ENCODE measurements around the gene TENM3.
"Not testable (repeated sequence)": the region's sequence is repeated elsewhere in the genome, so short reads cannot be mapped to it uniquely, and the experiment has no call there.

TENM3 gene

DNA sequence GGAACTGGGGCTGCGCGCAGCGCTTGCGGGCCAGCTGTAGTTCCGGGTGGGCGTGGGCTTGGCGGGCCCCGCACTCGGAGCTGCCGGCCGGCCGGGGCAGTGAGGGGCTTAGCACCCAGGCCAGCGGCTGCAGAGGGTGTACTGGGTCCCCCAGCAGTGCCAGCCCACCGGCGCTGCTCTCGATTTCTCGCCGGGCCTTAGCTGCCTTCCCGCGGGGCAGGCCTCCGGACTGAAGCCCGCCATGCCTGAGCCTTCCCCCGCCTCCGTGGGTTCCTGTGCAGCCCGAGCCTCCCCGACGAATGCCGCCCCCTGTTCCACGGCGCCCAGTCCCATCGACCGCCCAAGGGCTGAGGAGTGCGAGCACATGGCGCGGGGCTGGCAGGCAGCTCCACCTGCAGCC is 143.4 kb downstream of the TENM3 start:
- DNase-seq (ENCODE audit: low spot score); H3K36me3 ChIP-seq (replicated peaks in 1 of 2; ENCODE audit: control insufficient read depth in 2 of 2, insufficient read depth in 2 of 2, low read length in 2 of 2); H3K27me3 ChIP-seq (ENCODE audit: control insufficient read depth in 3 of 3, insufficient read depth in 3 of 3, low read depth in 1 of 3, low read length in 3 of 3); H3K9ac ChIP-seq (ENCODE audit: low read depth, low read length, poor library complexity); H2AK5ac ChIP-seq (ENCODE audit: low read depth, low read length); H3K18ac ChIP-seq (ENCODE audit: low read length); H2BK5ac ChIP-seq (ENCODE audit: low read length); H2BK12ac ChIP-seq (ENCODE audit: low read length); H3K27ac ChIP-seq (replicated peaks; ENCODE audit: low read length); H4K8ac ChIP-seq (ENCODE audit: low read depth, low read length); H4K91ac ChIP-seq (ENCODE audit: low read depth, low read length, poor library complexity); H3K79me1 ChIP-seq (ENCODE audit: low read depth, low read length); H3K14ac ChIP-seq (ENCODE audit: low read length); H3K4me3 ChIP-seq (ENCODE audit: low read length in 2 of 2); H3K23ac ChIP-seq (ENCODE audit: low read depth, low read length, poor library complexity); H2BK15ac ChIP-seq (ENCODE audit: low read length); H2BK120ac ChIP-seq (ENCODE audit: low read depth, low read length); H3K4me2 ChIP-seq (ENCODE audit: insufficient read depth, low read length, poor library complexity, severe bottlenecking); H2AFZ ChIP-seq (ENCODE audit: low read length); H3K9me3 ChIP-seq (replicated peaks in 1 of 2; ENCODE audit: control insufficient read depth in 2 of 2, insufficient read depth in 1 of 2, low read depth in 1 of 2, low read length in 2 of 2); H3K4ac ChIP-seq (ENCODE audit: low read length): not testable (repeated sequence)
- peaks cover 4 to 12% of the 10 kb centered on the region in 2 donors for H3K4me1 ChIP-seq (ENCODE audit: control insufficient read depth in 2 of 2, insufficient read depth in 1 of 2, low read depth in 1 of 2, low read length in 2 of 2)
- WGBS, 2 donors (ENCODE audit: extremely low coverage in 2 of 2, insufficient read length in 2 of 2, insufficient replicate concordance in 1 of 2) = no CpG with 5 or more reads among the region's 35 CpGs

DNA sequence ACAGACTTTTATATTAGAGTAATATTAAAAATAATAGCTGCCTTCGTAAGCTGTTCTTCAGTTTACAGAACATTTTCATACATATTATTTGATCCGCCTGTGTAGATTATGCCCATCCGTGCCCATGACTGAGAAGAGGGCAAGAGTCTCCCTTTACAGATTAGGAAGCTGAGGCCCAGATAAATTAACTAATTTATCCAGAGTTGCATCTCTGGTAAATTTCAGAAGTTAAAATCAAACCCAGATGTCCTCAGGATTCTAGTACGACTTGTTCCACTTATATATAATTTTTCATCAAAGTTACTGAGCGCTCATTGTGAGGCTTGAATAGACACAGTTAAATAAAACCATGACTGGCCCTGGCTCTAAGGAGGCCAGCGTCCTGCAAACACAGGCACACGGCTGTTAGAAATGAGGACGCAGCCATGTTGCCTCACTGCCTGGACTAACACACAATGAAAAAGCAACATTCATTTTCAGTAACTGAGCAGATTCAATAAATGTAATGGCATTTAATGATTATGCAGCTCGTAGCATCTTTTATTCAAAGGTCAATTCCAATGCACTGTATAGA is 148.0 kb downstream of the TENM3 start:
- no peak overlapping the region for H3K23ac ChIP-seq (ENCODE audit: low read depth, low read length, poor library complexity)
- H3K36me3 ChIP-seq (replicated peaks in 1 of 2; ENCODE audit: control insufficient read depth in 2 of 2, insufficient read depth in 2 of 2, low read length in 2 of 2) = peaks cover 0 to 3% of the 10 kb centered on the region in 2 donors
- H2BK5ac ChIP-seq (ENCODE audit: low read length) = no peak overlapping the region
- H2BK12ac ChIP-seq (ENCODE audit: low read length) = no peak overlapping the region
- no peak overlapping the region for H4K91ac ChIP-seq (ENCODE audit: low read depth, low read length, poor library complexity)
- H3K9me3 ChIP-seq (replicated peaks in 1 of 2; ENCODE audit: control insufficient read depth in 2 of 2, insufficient read depth in 1 of 2, low read depth in 1 of 2, low read length in 2 of 2) = no peaks in the 10 kb centered on the region
- no peak for DNase-seq (ENCODE audit: low spot score)
- no peak overlapping the region for H3K4me3 ChIP-seq (ENCODE audit: low read length in 2 of 2)
- H2AFZ ChIP-seq (ENCODE audit: low read length) = no peak overlapping the region
- no peak overlapping the region for H3K27ac ChIP-seq (replicated peaks; ENCODE audit: low read length)
- H3K4ac ChIP-seq (ENCODE audit: low read length) = no peak overlapping the region
- no CpG with 5 or more reads among the region's 9 CpGs for WGBS, 2 donors (ENCODE audit: extremely low coverage in 2 of 2, insufficient read length in 2 of 2, insufficient replicate concordance in 1 of 2)
- no peaks in the 10 kb centered on the region for H3K4me1 ChIP-seq (ENCODE audit: control insufficient read depth in 2 of 2, insufficient read depth in 1 of 2, low read depth in 1 of 2, low read length in 2 of 2)
- H3K79me1 ChIP-seq (ENCODE audit: low read depth, low read length) = no peaks in the 10 kb centered on the region
- H3K18ac ChIP-seq (ENCODE audit: low read length) = no peak overlapping the region
- no peak overlapping the region for H3K9ac ChIP-seq (ENCODE audit: low read depth, low read length, poor library complexity)
- H2AK5ac ChIP-seq (ENCODE audit: low read depth, low read length) = no peak overlapping the region
- H2BK15ac ChIP-seq (ENCODE audit: low read length) = no peak overlapping the region
- H2BK120ac ChIP-seq (ENCODE audit: low read depth, low read length) = no peak overlapping the region
- H3K4me2 ChIP-seq (ENCODE audit: insufficient read depth, low read length, poor library complexity, severe bottlenecking) = no peak overlapping the region
- no peaks in the 10 kb centered on the region for H3K27me3 ChIP-seq (ENCODE audit: control insufficient read depth in 3 of 3, insufficient read depth in 3 of 3, low read depth in 1 of 3, low read length in 3 of 3)
- no peak overlapping the region for H4K8ac ChIP-seq (ENCODE audit: low read depth, low read length)
- H3K14ac ChIP-seq (ENCODE audit: low read length) = no peak overlapping the region

DNA sequence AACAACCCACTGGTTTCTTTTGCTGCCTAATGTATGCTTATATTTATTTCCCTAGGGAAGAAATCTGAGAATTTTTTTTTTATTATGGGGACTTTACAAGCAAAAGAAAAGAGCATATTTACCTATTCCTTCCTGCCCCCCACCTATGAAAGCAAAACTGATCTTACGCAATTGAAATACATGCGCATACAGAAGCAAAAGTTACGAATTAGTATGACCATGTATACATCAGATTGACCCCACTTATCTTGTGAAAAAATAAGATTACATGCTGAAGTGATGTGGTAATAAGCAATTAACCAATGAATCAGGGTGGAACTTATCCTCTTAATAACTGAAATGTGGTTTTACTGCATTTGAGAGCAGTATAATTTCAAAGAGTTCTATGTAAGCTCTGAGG is 151.0 kb downstream of the TENM3 start:
- no CpG with 5 or more reads among the region's 3 CpGs for WGBS, 2 donors (ENCODE audit: extremely low coverage in 2 of 2, insufficient read length in 2 of 2, insufficient replicate concordance in 1 of 2)

DNA sequence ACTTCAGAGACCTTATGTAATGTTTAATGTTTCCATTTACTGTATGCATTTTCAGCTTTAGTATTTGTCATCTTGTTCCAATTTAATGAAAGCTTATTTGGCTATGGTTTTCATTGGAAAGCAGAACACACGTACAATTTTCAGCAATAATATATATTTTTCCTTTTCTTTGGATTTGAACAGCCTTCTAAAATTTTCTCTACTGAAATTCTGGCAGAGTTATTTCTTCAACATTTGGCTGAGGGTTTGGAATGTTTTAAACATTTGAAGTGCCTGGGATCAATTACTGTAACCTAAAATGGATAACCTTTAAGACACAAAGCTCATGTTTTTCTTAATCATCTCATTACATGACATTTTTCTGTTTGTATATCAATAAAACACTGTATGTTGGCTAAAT is 156.9 kb downstream of the TENM3 start:
- no peak for DNase-seq (ENCODE audit: low spot score)
- no peak overlapping the region for H2AFZ ChIP-seq (ENCODE audit: low read length)
- H3K9me3 ChIP-seq (replicated peaks in 1 of 2; ENCODE audit: control insufficient read depth in 2 of 2, insufficient read depth in 1 of 2, low read depth in 1 of 2, low read length in 2 of 2) = peaks cover 1 to 4% of the 10 kb centered on the region in 2 donors
- H4K91ac ChIP-seq (ENCODE audit: low read depth, low read length, poor library complexity) = no peak overlapping the region
- H3K14ac ChIP-seq (ENCODE audit: low read length) = no peak overlapping the region
- H3K79me1 ChIP-seq (ENCODE audit: low read depth, low read length) = no peaks in the 10 kb centered on the region
- H3K18ac ChIP-seq (ENCODE audit: low read length) = no peak overlapping the region
- H3K27me3 ChIP-seq (ENCODE audit: control insufficient read depth in 3 of 3, insufficient read depth in 3 of 3, low read depth in 1 of 3, low read length in 3 of 3) = no peaks in the 10 kb centered on the region
- H2BK120ac ChIP-seq (ENCODE audit: low read depth, low read length) = no peak overlapping the region
- H3K23ac ChIP-seq (ENCODE audit: low read depth, low read length, poor library complexity) = no peak overlapping the region
- H4K8ac ChIP-seq (ENCODE audit: low read depth, low read length) = no peak overlapping the region
- no peak overlapping the region for H3K27ac ChIP-seq (replicated peaks; ENCODE audit: low read length)
- no peak overlapping the region for H3K4ac ChIP-seq (ENCODE audit: low read length)
- peaks cover 0 to 5% of the 10 kb centered on the region in 2 donors for H3K36me3 ChIP-seq (replicated peaks in 1 of 2; ENCODE audit: control insufficient read depth in 2 of 2, insufficient read depth in 2 of 2, low read length in 2 of 2)
- no peak overlapping the region for H2BK5ac ChIP-seq (ENCODE audit: low read length)
- no peak overlapping the region for H2AK5ac ChIP-seq (ENCODE audit: low read depth, low read length)
- H2BK15ac ChIP-seq (ENCODE audit: low read length) = no peak overlapping the region
- H2BK12ac ChIP-seq (ENCODE audit: low read length) = no peak overlapping the region
- no peak overlapping the region for H3K4me2 ChIP-seq (ENCODE audit: insufficient read depth, low read length, poor library complexity, severe bottlenecking)
- no peaks in the 10 kb centered on the region for H3K4me1 ChIP-seq (ENCODE audit: control insufficient read depth in 2 of 2, insufficient read depth in 1 of 2, low read depth in 1 of 2, low read length in 2 of 2)
- H3K4me3 ChIP-seq (ENCODE audit: low read length in 2 of 2) = no peak overlapping the region
- no CpG with 5 or more reads among the region's 1 CpG for WGBS, 2 donors (ENCODE audit: extremely low coverage in 2 of 2, insufficient read length in 2 of 2, insufficient replicate concordance in 1 of 2)
- H3K9ac ChIP-seq (ENCODE audit: low read depth, low read length, poor library complexity) = no peak overlapping the region

More for the DNA sequence above, 151.0 kb downstream of the TENM3 start:
- no peak overlapping the region for H2BK120ac ChIP-seq (ENCODE audit: low read depth, low read length)
- DNase-seq (ENCODE audit: low spot score) = no peak
- no peak overlapping the region for H3K4me3 ChIP-seq (ENCODE audit: low read length in 2 of 2)
- no peak overlapping the region for H3K4ac ChIP-seq (ENCODE audit: low read length)
- no peak overlapping the region for H3K27ac ChIP-seq (replicated peaks; ENCODE audit: low read length)
- no peak overlapping the region for H2BK5ac ChIP-seq (ENCODE audit: low read length)
- no peak overlapping the region for H3K4me2 ChIP-seq (ENCODE audit: insufficient read depth, low read length, poor library complexity, severe bottlenecking)
- H3K23ac ChIP-seq (ENCODE audit: low read depth, low read length, poor library complexity) = no peak overlapping the region
- H3K14ac ChIP-seq (ENCODE audit: low read length) = no peak overlapping the region
- H3K79me1 ChIP-seq (ENCODE audit: low read depth, low read length) = no peaks in the 10 kb centered on the region
- no peak overlapping the region for H3K9ac ChIP-seq (ENCODE audit: low read depth, low read length, poor library complexity)
- no peak overlapping the region for H2BK12ac ChIP-seq (ENCODE audit: low read length)
- H3K4me1 ChIP-seq (ENCODE audit: control insufficient read depth in 2 of 2, insufficient read depth in 1 of 2, low read depth in 1 of 2, low read length in 2 of 2) = no peaks in the 10 kb centered on the region
- no peak overlapping the region for H3K18ac ChIP-seq (ENCODE audit: low read length)
- no peak overlapping the region for H4K91ac ChIP-seq (ENCODE audit: low read depth, low read length, poor library complexity)
- no peak overlapping the region for H4K8ac ChIP-seq (ENCODE audit: low read depth, low read length)
- no peaks in the 10 kb centered on the region for H3K36me3 ChIP-seq (replicated peaks in 1 of 2; ENCODE audit: control insufficient read depth in 2 of 2, insufficient read depth in 2 of 2, low read length in 2 of 2)
- no peaks in the 10 kb centered on the region for H3K27me3 ChIP-seq (ENCODE audit: control insufficient read depth in 3 of 3, insufficient read depth in 3 of 3, low read depth in 1 of 3, low read length in 3 of 3)
- no peaks in the 10 kb centered on the region for H3K9me3 ChIP-seq (replicated peaks in 1 of 2; ENCODE audit: control insufficient read depth in 2 of 2, insufficient read depth in 1 of 2, low read depth in 1 of 2, low read length in 2 of 2)
- H2AK5ac ChIP-seq (ENCODE audit: low read depth, low read length) = no peak overlapping the region
- no peak overlapping the region for H2AFZ ChIP-seq (ENCODE audit: low read length)
- H2BK15ac ChIP-seq (ENCODE audit: low read length) = no peak overlapping the region

All from neuronal stem cell (in vitro differentiated cells).